Measurements from ENCODE around the gene THOC6. TPM values are rescaled to one million over a fixed set of nuclear protein-coding genes. Genes with fewer than 3 reads are reported as not detected.
A peak's percentile ranks its signal among the peaks of the same experiment; 100 is the strongest.

The THOC6 gene
- total and polyA plus RNA-seq, 2 experiments from 2014 or later: 71.4 to 90.6 TPM

DNA sequence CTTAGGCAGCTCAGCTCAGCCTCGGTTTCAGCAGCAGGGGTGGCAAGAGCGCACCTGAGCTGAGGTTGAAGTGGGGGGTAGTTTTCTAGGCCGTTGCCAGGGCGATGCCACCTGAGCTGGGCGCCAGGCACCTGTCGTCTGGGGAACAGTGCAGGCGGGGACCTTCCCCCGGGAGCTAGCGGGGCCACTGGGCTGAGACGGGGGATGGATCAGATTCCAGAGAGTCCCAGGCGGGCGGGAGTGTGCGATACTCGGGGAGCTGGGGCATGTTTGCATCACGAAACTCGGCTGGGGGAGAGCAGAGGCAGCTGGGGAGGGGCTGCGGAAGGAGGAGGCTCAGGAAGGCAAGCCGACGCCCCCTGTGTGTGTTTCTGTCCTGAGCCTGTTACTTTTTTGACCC is 11.6 kb upstream of the THOC6 start:
- peaks cover 25% of the 10 kb centered on the region for H4K20me1 ChIP-seq (replicated peaks; ENCODE audit: insufficient read depth)
- peak overlapping the region; percentile 88 for H3K4me2 ChIP-seq
- H3K9me2 ChIP-seq (ENCODE audit: insufficient read depth): no peaks in the 10 kb centered on the region
- H3K36me3 Mint-ChIP-seq (ENCODE audit: low read depth): peaks cover 33% of the 10 kb centered on the region
- H3K27ac ChIP-seq (ENCODE audit: low read depth): no peak overlapping the region
- H3K79me2 ChIP-seq (replicated peaks; ENCODE audit: insufficient read depth): peaks cover 17% of the 10 kb centered on the region
- H3K4me3 Mint-ChIP-seq: peak overlapping the region; percentile 75
- 0 out of 2 replicates have a peak overlapping the region, but pooled peaks have one; percentile 47 for H2AFZ ChIP-seq
- H3K4me1 ChIP-seq (ENCODE audit: insufficient read depth): peaks cover 79% of the 10 kb centered on the region
- DNase-seq (ENCODE audit: low spot score) (peak; percentile 82), ATAC-seq (peak; percentile 2; the same call in 2 of the 3 replicates)
- H3K27me3 Mint-ChIP-seq (ENCODE audit: insufficient read depth, low read depth, poor library complexity): peaks cover 52% of the 10 kb centered on the region
- H3K27ac Mint-ChIP-seq: peak overlapping the region; percentile 62; the same call in 1 of the 2 replicates
- peaks cover 61% of the 10 kb centered on the region for H3F3A ChIP-seq (replicated peaks; ENCODE audit: low read depth)
- peaks cover 71% of the 10 kb centered on the region for H3K4me1 Mint-ChIP-seq
- peaks cover 7% of the 10 kb centered on the region; the same call in 2 of the 3 replicates for H3K9me3 Mint-ChIP-seq
- H3K27me3 ChIP-seq (ENCODE audit: insufficient read depth): peaks cover 11% of the 10 kb centered on the region
- TF ChIP-seq EZH2phosphoT487 (IDR thresholded peaks at IDR 0.05; ENCODE audit: unreplicated experiment) (no peak), STAT1 (IDR thresholded peaks at IDR 0.05; ENCODE audit: unreplicated experiment) (no peak), ETS1 (IDR thresholded peaks at IDR 0.05) (no peak), JUNB (IDR thresholded peaks at IDR 0.05; ENCODE audit: unreplicated experiment) (no peak)
- TF ChIP-seq, protein P1, sequence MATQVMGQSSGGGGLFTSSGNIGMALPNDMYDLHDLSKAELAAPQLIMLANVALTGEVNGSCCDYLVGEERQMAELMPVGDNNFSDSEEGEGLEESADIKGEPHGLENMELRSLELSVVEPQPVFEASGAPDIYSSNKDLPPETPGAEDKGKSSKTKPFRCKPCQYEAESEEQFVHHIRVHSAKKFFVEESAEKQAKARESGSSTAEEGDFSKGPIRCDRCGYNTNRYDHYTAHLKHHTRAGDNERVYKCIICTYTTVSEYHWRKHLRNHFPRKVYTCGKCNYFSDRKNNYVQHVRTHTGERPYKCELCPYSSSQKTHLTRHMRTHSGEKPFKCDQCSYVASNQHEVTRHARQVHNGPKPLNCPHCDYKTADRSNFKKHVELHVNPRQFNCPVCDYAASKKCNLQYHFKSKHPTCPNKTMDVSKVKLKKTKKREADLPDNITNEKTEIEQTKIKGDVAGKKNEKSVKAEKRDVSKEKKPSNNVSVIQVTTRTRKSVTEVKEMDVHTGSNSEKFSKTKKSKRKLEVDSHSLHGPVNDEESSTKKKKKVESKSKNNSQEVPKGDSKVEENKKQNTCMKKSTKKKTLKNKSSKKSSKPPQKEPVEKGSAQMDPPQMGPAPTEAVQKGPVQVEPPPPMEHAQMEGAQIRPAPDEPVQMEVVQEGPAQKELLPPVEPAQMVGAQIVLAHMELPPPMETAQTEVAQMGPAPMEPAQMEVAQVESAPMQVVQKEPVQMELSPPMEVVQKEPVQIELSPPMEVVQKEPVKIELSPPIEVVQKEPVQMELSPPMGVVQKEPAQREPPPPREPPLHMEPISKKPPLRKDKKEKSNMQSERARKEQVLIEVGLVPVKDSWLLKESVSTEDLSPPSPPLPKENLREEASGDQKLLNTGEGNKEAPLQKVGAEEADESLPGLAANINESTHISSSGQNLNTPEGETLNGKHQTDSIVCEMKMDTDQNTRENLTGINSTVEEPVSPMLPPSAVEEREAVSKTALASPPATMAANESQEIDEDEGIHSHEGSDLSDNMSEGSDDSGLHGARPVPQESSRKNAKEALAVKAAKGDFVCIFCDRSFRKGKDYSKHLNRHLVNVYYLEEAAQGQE (IDR thresholded peaks at IDR 0.05; ENCODE audit: unreplicated experiment): no peak
- H3K4me3 ChIP-seq: peak overlapping the region; percentile 68
- no peaks in the 10 kb centered on the region for H3K36me3 ChIP-seq (ENCODE audit: insufficient read depth)

DNA sequence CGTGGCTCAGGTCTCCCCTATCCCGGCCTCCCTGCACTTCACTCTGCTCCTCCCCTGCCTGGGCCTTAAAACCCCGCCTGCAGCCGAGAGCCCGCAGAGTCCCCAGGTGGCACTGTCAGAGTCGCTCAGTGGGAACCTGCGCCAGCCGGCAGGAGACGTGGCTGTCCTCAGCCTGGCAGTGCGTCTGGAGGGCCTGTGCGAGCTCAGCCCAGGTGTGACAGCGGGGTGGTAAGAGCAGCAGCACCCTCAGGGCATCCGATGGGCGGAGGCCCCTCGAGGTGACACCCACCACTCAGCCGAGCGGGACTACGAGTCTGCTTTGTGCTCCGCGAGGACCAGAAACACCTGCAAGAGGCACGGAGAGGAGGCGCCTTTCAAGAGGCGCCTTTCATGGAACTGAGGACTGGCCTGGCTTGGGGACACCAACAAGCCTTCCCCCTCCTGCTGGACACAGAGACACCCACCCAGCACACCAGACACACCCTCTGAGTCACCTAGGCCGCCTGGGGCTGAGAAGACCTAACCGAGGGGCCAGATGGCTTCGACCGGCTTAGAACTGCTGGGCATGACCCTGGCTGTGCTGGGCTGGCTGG is 10.9 kb upstream of the THOC6 start, which contains the start of gene CLDN9:
Gene CLDN9 (plus strand): TSS at position 96 of the 593 bp plus-strand sequence. CDS start 440 bp downstream, at position 536.
- Histone ChIP-seq H3K4me1 (ENCODE audit: insufficient read depth) (peaks cover 73% of the 10 kb centered on the region), H3K79me2 (replicated peaks; ENCODE audit: insufficient read depth) (peaks cover 23% of the 10 kb centered on the region), H3K27ac (ENCODE audit: low read depth) (no peak within 1 kb of the TSS), H4K20me1 (replicated peaks; ENCODE audit: insufficient read depth) (peaks cover 25% of the 10 kb centered on the region), H3K4me2 (peak within 1 kb of the TSS; percentile 88), H3K9me2 (ENCODE audit: insufficient read depth) (no peaks in the 10 kb centered on the region), H3K27me3 (ENCODE audit: insufficient read depth) (peaks cover 11% of the 10 kb centered on the region), H3F3A (replicated peaks; ENCODE audit: low read depth) (peaks cover 55% of the 10 kb centered on the region), H3K4me3 (peak within 1 kb of the TSS; percentile 68), H2AFZ (0 out of 2 replicates have a peak within 1 kb of the TSS, but pooled peaks have one; percentile 47), H3K36me3 (ENCODE audit: insufficient read depth) (no peaks in the 10 kb centered on the region)
- Mint-ChIP-seq H3K36me3 (ENCODE audit: low read depth) (peaks cover 34% of the 10 kb centered on the region), H3K27me3 (ENCODE audit: insufficient read depth, low read depth, poor library complexity) (peaks cover 48% of the 10 kb centered on the region), H3K4me1 (peaks cover 65% of the 10 kb centered on the region), H3K9me3 (peaks cover 7% of the 10 kb centered on the region; the same call in 2 of the 3 replicates), H3K27ac (peak within 1 kb of the TSS; percentile 62; the same call in 1 of the 2 replicates), H3K4me3 (peak within 1 kb of the TSS; percentile 75)
- TF ChIP-seq ZNF114 (CRISPR knock-in tag; IDR thresholded peaks at IDR 0.05) (no peak), POLR2AphosphoS5 (IDR thresholded peaks at IDR 0.05; ENCODE audit: low read depth) (no peak; the same call in none of the 2 replicates)
- DNase-seq (ENCODE audit: low spot score) (peak; percentile 75), ATAC-seq (peak; percentile 10)

Measured in GM23338 (cell line).